GM10266 (cell line): Measurements from ENCODE around the gene SLC29A3.

Source experiments
- DNase-seq: peaks from one replicate; pipeline ENCODE4 v3.0.0; 2012; ENCODE audit errors: extremely low spot score
- TF ChIP-seq, protein P1 (sequence below): IDR thresholded peaks from 2 replicates; pipeline ENCODE4 v1.5.1; 2012; ENCODE audit warnings: mild to moderate bottlenecking, low read depth; ENCODE audit not compliant: control insufficient read depth, insufficient read depth; ENCODE audit errors: missing control alignments

Gene SLC29A3

DNA sequence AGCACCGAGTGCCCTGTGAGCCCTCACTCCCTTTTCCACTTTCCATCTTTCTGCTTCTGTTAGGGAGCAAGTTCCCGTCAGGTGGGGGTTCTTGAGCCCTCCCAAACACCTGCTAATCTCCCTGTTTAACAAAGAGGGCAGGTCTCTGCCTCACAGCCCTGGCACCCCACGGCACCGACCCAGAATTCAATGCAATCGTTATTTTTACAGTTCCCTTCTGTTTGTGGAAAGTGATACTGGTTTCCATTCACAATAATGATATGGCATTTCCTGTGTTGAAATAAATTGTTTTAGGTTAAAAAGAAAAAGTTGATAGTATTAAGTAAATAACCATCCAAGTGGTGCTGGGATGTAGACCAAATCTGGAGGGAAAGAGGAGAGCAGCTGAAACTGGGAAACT lies 38.8 kb upstream of the SLC29A3 start:
- DNase-seq, result no peak
- TF ChIP-seq, protein P1, sequence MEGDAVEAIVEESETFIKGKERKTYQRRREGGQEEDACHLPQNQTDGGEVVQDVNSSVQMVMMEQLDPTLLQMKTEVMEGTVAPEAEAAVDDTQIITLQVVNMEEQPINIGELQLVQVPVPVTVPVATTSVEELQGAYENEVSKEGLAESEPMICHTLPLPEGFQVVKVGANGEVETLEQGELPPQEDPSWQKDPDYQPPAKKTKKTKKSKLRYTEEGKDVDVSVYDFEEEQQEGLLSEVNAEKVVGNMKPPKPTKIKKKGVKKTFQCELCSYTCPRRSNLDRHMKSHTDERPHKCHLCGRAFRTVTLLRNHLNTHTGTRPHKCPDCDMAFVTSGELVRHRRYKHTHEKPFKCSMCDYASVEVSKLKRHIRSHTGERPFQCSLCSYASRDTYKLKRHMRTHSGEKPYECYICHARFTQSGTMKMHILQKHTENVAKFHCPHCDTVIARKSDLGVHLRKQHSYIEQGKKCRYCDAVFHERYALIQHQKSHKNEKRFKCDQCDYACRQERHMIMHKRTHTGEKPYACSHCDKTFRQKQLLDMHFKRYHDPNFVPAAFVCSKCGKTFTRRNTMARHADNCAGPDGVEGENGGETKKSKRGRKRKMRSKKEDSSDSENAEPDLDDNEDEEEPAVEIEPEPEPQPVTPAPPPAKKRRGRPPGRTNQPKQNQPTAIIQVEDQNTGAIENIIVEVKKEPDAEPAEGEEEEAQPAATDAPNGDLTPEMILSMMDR, result no peak

DNA sequence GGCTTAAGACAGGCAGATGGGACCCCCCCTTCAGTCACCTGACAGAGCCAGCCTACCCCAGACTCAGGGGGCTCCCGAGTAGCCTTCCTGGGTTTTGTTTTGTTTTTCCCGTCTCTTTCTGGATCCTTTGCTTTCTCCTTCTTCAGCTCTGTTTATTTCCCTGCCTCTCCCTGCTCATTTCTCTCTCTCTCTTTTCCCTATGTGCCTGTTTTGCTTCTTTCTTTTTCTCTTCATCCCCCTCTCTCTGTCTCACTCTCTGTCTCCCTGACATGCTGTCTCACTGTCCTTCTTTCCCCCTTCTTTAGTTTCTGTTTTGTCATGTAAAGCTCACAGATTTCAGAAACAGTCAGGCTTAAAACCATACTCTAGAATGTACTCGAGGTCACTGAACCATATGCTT lies 38.2 kb upstream of the SLC29A3 start:
- TF ChIP-seq, protein P1, result no peak
- no peak for DNase-seq

DNA sequence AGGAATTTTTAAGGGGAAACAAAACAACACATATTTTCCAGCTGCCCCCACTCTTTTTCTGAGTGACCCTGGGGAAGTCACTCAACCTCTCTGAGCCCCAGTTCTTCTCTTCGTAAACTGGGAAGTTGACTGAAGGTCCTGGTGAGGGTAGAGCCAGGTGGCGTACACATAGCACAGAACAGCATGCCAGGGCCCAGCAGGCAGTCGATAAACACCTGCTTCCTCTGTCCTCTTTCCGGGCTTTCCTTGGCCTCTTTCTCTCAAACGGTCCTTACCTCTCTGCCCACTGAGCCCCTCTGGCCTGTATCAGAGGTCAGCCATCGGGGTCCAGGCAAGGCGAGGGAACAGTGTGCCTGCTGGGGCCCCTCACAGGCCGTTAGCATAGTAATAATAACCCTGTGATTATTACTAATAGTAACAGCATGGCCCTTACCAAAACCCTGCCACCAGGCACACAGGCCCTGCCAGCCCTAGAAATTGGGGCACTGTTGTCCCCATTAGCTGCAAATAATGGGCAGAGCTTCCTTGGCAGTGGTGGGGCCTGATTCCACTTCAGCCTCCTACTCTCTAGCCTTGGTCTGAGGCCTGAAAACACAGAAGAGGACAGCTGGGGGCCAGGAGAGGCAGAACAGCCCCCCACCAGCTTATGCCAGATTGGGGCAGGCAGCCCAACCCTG lies 37.3 kb upstream of the SLC29A3 start:
- TF ChIP-seq, protein P1, result no peak
- DNase-seq, result no peak

DNA sequence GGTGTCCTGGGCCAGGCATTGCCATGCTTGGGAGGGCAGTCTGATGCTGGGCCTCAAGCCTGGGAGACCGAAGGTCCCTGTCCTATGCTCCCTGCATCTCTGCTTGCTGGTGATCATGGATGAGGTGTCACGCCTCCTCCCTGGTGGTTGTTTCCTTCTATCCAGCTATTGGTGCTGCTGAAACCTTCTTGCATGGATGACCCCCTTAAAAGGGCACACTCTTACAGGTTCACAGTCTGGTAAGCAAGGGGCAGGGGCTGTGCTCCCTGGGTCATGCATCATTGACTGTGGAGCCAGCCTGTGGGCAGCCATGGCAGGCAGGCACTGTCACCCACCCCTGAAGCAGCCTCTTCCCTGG lies 36.8 kb upstream of the SLC29A3 start:
- TF ChIP-seq, protein P1, result no peak
- DNase-seq, result no peak

DNA sequence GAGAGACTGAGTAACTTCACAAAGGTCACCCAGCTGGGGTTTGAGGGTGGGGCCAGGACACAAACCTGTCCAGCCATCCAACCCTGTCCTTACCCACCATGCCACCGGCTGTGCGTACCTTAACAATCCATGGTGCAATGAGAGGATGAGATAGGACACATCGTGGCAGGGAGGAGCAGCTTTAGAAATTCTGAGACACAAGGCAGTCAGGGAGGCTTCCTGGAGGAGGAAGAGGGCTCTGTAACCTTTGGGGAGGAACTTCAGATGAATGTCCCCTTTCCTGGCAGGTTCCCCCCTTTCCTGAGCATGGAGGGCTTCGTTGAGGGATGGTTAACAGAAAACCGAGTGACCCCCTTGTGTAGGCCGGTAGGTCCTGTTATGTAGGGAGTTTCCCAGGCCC lies 35.6 kb upstream of the SLC29A3 start:
- TF ChIP-seq, protein P1, result no peak
- DNase-seq, result no peak

DNA sequence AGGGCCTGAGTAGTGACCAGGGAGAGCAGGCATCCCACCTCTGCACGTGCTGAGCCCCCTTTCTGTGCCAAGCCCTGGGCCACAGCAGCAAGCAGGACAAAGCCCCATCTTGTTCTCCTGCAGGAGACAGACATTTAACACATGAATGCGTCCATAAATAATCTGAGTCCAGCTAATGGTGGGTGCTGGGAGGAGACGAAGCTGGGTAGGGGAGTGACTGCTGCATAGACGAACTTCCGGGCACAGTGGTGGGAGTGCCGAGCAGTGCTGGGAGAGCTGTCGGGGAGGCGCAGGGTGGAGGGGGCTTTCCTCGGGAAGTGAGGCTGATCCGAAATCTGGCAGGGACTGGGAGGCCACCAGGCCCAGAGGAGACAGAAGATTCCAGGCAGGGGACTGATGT lies 35.2 kb upstream of the SLC29A3 start:
- TF ChIP-seq, protein P1, result no peak
- DNase-seq, result no peak

DNA sequence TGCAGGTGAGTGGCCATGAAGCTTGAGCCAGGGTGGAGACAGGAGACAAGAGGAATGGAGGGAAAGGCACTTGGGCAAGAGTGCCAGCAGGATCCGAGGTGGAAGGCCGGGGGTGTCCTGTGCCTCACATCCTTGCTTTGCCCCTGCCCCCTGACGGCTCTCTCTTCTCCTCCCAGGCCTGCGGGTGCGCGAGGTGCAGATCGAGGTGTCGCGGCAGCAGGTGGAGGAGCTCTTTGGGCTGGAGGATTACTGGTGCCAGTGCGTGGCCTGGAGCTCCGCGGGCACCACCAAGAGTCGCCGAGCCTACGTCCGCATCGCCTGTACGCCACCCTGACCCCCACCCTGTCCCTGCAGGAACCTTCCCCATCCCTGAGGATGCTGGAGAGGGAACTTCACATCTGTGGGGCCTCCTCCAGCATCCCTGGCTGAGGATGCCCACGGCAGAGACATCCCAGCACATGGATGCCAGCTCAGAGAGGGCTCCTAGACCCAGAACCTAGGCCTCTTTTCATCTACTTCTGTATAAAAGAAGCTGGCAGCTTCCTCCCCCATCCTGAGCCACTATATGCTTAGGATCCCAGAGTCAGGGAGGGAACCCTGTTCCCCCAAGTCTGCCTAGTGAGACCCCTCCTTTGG lies 34.4 kb upstream of the SLC29A3 start:
- TF ChIP-seq, protein P1, result no peak
- no peak for DNase-seq
